Right atrium auricular region (tissue), 2 donors: Measurements from ENCODE around the gene TSC22D1. TPM values are rescaled to one million over a fixed set of nuclear protein-coding genes. Genes with fewer than 3 reads are reported as not detected.

Experiments used
- DNase-seq: peaks from one replicate; pipeline ENCODE4 v3.0.0-alpha.2; 2019; ENCODE audit warnings: low spot score
- H3K27ac ChIP-seq, 2 donors: fragments of 200-600 bp; sonication (generic); 1 replicate in 1 of 2; 2 replicates in 1 of 2; pipeline ENCODE4 v1.5.1; 2016 to 2019
- H3K27me3 ChIP-seq, 2 donors: fragments of 200-600 bp; sonication (generic); one replicate each; pipeline versions ENCODE4 v1.5.1 to v1.6.0; 2017 to 2019
- H3K36me3 ChIP-seq: fragments of 200-600 bp; sonication (generic); one replicate; pipeline ENCODE4 v1.5.1; 2016
- H3K4me1 ChIP-seq, 2 donors: fragments of 200-600 bp; sonication (generic); one replicate each; pipeline versions ENCODE4 v1.5.1 to v1.6.0; 2017 to 2019
- H3K4me3 ChIP-seq, 2 donors: fragments of 200-600 bp; sonication (generic); 1 replicate in 1 of 2; 2 replicates in 1 of 2; pipeline ENCODE4 v1.5.1; 2017 to 2019; ENCODE audit warnings: mild to moderate bottlenecking in 1 of 2, moderate library complexity in 1 of 2
- H3K9me3 ChIP-seq, 2 donors: fragments of 200-600 bp; sonication (generic); one replicate each; pipeline ENCODE4 v1.5.1; 2019
- CTCF ChIP-seq, 2 donors: fragments of 200-600 bp; sonication (generic); IDR thresholded peaks; one replicate each; pipeline ENCODE4 v1.5.1; 2019; ENCODE audit warnings: antibody characterized with exemption in 2 of 2
- total RNA-seq, 2 donors: library from RNA; depleted of rRNA; stranded (reverse); fragments of >200 nt; gene quantifications; one replicate each; pipeline ENCODE4 v1.1.0, GENCODE V29; 2016

Gene TSC22D1
- total RNA-seq, 2 donors from 2014 or later = 110 to 159 TPM

DNA sequence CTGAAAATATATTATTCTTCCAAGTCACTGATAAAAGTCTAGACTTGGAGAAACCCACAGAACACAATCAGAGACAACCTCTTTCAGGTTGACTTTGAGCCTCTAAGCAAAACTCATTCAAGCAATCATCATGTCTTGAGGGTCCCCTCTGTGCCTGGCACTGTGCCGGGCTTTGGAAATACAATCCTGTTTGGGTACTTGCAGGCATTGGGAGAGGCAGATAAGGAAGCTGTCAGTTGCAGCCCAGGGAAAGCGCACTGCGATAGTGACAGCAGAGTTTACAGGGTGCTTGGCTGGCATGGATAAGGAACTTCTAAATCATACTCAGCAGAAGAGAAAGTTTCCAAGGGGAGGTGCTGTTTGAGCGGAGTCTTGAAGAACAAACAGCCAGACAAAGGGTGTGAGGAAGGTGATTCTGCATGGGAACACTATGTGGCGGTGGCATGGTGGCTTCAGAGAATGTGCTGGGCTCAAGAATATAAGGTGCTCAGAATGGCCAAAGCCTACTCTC lies 193.4 kb downstream of the TSC22D1 start:
- Histone ChIP-seq H3K27me3 (no peaks in the 10 kb centered on the region), H3K4me1 (peaks cover 0 to 32% of the 10 kb centered on the region in 2 donors), H3K27ac (peak overlapping the region in 1 of 2 donors; percentile 64), H3K36me3 (peaks cover 10% of the 10 kb centered on the region), H3K4me3 (no peak overlapping the region), H3K9me3 (no peaks in the 10 kb centered on the region)
- TF ChIP-seq CTCF (IDR thresholded peaks at IDR 0.05) = no peak
- DNase-seq = no peak

Other genes with a start within 250 kb of the TSC22D1 start
- gene SERP2, start 202.5 kb downstream of the TSC22D1 start, total RNA-seq = 10 to 100 TPM; 15.4 to 17.7 TPM